AG08395 (cell line): ENCODE measurements around the gene SNTG2.
A peak's percentile ranks its signal among the peaks of the same experiment; 100 is the strongest.
"Not testable (repeated sequence)": the region's sequence is repeated elsewhere in the genome, so short reads cannot be mapped to it uniquely, and the experiment has no call there.

Source experiments
- DNase-seq: peaks from one replicate; pipeline ENCODE4 v3.0.0; 2012; ENCODE audit warnings: mixed read lengths, low spot score

The SNTG2 gene

DNA sequence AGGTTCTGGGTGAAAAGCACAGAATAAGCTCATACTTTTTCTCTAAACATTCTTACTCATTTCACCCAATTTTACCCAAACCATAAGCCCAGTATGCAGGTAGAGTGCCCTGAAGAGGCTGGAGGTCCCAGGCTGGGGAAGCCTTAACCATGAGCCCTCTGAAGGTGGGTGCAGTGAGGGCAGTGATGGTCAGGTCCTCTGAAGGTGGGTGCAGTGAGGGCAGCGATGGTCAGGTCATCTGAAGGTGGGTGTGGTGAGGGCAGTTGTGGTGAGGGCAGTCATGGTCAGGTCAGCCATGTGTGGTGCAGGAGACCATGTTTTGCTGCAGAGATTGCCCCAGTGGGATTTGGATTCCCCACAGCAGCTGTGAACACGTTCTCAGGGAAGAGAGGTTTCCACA is 148.8 kb downstream of the SNTG2 start:
- DNase-seq: no peak

- DNase-seq: no peak
These were observed 150.5 kb downstream of the SNTG2 start for GRCh38 chr2:1101011-1101782.

GRCh38 chr2:1101982-1102590 is 151.4 kb downstream of the SNTG2 start:
- no peak for DNase-seq

GRCh38 chr2:1104364-1104763 is 153.7 kb downstream of the SNTG2 start:
- DNase-seq: no peak

DNA sequence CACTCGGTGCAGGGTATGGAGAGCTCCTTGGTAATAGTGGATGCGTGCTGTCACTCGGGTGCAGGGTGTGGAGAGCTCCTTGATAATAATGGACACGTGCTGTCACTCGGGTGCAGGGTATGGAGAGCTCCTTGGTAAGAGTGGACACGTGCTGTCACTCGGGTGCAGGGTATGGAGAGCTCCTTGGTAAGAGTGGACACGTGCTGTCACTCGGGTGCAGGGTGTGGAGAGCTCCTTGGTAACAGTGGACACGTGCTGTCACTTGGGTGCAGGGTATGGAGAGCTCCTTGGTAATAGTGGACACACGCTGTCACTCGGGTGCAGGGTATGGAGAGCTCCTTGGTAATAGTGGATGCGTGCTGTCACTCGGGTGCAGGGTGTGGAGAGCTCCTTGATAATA is 155.7 kb downstream of the SNTG2 start:
- not testable (repeated sequence) for DNase-seq

- DNase-seq: no peak
These were observed 165.3 kb downstream of the SNTG2 start for GRCh38 chr2:1115843-1116539.

DNA sequence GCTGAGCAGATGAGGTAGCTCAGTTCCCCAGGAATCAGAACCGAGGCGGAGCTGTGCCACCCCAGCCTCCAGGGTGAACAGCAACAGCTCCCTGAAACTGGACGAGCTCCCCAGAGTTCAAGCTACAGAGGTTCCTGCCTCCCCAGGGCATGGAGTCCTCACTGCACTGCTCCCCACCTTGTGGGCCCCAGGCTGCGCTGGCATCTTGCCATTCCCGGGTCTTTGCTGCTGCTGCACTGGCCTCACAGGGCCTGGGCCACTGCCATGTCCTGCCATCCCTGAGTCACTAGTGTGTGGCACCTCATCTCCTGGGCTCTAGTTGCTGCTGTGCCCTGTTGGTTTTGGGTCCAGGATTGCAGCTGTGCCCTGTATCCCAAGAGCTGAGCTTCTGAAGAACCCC is 166.9 kb downstream of the SNTG2 start:
- DNase-seq: no peak

DNA sequence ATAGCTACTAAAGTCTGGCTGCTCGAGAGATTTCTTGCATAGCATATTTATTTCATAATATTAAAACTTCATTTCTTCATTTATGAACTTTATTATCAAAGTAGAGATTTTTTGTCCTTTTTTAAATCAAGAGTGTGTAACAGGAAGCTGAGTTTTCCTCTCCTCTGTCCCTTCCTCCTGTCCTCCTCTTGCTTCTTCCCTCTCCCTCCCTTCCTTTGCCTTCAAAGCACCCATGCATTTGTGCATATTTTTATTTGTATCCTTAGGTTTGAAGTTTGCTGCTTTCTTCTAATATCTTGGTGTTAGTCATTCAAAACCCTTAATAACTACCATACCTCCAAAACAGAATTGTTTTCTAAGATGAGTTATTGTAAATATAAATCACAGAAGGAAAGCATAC is 174.6 kb downstream of the SNTG2 start:
- DNase-seq: no peak

DNA sequence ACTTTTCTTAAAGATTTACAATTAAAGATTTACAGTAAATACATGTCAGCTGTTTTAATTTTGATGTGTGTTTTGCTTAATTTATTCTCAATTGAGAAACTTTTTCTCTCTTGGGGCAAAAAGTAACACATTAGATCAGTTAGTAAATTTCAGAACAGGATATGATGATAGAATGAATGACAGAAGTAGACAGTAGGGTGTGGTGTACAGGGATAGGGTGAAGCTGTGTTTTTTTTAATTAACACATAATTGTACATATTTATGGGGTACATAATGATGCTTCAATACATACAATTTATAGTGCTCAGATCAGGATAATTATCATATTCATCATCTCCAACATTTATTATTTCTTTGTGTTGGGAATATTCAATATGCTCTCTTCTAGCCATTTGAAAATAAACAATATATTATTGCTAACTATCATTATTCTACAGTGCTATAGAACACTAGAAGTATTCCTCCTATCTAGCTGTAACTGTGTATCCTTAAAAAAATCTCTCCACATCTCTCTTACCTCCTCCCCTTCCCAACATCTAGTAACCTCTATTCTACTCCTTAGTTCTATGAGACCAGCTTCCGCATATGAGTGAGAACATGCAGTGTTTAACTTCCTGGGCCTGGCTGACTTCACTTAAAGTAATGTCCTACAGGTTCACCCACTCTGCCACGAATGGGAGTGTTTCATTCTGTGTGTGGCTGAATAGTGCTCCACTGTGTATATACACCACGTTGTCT is 175.2 kb downstream of the SNTG2 start:
- no peak for DNase-seq

DNA sequence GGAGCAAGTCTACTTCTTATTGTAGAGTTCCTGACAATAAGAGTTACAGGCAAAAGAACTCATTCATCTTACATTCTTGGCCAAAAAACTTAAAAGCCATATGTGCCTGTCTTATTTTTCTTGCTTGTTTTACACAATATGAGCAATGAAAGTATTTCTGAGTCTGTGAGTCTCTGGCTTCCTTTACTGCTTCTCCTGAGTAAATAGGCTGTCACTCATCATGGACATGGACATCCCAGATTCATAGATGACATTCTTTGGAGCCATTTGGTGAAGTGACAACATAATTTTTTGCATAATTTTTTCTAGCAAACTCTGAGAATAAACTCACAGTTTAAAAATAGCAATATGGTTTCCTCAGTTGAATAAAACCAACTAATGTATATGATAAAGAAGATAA is 179.3 kb downstream of the SNTG2 start:
- DNase-seq: no peak

- DNase-seq: no peak
These were observed 180.3 kb downstream of the SNTG2 start for GRCh38 chr2:1130922-1131321.

DNA sequence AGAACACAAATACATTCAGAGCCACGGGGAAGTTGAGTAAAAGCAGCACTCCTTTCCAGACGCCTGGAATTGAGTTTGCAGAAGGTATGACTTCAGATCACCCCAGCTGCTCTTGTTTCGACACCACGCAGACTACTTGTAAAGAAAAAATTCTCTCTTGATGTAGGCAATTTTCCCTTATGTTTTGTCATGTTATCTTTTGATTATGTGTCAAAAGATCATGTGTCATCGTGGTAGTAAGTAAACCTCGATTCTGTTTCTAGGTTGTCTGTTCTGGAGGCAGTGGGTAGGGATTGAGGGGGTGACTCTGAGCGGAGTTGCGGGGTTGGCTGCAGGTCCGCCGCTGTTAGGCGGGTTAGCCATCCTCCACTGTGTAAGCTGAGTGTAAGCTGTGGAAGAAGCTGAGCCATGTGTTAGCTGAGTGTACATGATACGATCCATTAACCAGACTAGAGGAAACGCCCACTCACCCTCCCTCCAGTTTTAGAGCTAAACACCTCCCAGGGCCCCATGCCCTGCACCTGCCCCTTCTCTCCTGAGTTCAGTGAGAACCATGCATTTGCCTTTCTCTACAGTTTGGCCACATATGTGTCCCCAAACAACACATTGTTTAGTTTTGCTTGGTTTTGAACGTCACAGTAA is 181.8 kb downstream of the SNTG2 start:
- DNase-seq: no peak

- not testable (repeated sequence) for DNase-seq
These were observed 183.2 kb downstream of the SNTG2 start for GRCh38 chr2:1133896-1134295.

DNA sequence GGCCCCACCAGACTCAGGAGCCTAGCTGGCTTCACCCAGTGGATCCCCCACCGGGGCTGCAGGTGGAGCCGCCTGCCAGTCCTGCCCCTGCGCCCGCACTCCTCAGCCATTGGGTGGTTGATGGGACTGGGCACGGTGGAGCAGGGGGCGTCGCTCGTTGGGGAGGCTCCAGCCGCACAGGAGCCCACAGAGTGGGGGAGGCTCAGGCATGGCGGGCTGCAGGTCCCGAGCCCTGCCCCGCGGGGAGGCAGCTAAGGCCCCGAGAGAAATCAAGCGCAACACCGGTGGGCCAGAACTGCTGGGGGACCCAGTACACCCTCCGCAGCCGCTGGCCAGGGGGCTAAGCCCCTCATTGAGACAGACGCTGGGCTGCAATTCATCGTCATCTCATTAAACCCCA is 184.0 kb downstream of the SNTG2 start:
- no peak for DNase-seq

- no peak for DNase-seq
These were observed 185.4 kb downstream of the SNTG2 start for GRCh38 chr2:1136067-1136466.

GRCh38 chr2:1136846-1137245 is 186.2 kb downstream of the SNTG2 start:
- no peak for DNase-seq

GRCh38 chr2:1137264-1137663 is 186.6 kb downstream of the SNTG2 start:
- no peak for DNase-seq

- DNase-seq: no peak
These were observed 187.3 kb downstream of the SNTG2 start for GRCh38 chr2:1137913-1138391.

DNA sequence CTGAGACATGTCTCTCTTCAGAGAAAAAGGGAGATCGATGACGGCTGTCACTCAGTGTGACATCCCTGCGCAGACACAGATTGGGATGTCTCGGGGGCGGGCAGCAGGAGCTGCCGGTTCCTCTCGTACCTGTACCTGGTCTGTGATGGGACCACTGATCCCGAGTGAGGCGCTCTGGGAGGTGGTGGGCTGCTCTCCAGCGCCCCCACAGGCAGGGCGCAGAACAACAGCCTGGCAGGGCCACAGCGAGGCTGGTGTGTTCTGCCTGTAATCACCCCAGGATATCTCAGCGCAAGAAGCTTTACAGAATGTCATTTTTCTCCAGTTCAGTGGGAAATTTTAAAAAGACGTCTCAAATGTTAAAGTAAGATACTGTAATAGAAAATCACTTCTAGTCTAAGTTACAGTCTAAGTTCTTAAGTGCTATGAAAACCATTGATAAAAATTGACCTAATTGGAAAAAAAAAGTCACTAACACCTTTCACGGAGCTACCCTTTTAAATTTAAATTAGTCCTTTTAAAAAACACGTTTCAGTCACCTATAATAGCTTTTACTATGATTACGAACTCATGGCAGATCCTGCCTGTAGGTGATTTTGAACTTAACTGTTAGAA is 189.8 kb downstream of the SNTG2 start:
- peak; percentile 13 for DNase-seq

DNA sequence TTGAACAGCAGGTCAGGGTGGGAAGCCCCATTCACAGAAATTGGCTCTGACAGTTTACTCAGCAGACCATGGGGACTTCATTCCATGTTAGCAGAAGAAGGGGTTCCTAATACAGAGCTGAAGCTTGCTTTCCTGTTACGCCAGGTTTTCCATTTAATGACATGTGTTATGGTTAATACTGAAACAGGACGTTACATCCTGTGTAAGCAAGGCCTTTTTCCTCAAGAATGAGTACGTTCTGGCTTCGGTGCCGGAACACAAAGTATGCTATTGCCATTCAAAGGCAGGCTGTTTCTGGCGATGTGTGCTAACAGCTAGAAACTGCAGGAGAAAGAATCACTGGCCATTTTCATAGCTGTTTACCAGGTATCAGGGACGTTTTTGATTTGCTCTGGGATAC is 190.4 kb downstream of the SNTG2 start:
- no peak for DNase-seq

DNA sequence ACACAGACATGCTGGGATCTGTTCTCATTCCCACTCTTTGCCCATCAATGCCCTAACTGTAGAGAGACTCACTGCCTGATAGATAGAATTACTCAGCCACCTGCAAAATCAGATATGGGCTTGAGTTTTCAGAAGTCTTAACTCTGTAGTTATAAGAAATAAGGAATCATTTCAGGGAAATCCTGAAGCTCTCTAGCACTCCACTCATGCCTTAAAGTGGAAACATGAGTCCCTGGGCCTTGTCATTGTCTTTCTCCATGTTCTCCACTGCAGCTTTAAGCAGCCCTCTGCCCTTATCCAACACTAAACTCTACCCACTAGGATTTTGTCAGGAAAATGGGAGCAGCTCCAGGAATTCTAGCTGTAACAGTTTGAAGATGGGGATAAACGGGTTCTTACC is 192.5 kb downstream of the SNTG2 start:
- no peak for DNase-seq
